Caco-2 (cell line): ENCODE measurements around the gene FAAH. TPM values are rescaled to one million over a fixed set of nuclear protein-coding genes. Genes with fewer than 3 reads are reported as not detected.

Experiments used
- BruUV-seq: library from RNA; stranded (reverse); fragments of 400-500 nt; replicated peaks from 2 replicates; lab custom pipeline; 2021; lab: Mats Ljungman, UMichigan
- CTCF ChIA-PET: fragments of 300-600 bp; sonication (Branson Sonifier 250); formaldehyde crosslinking; loops from one replicate; lab custom pipeline; 2022; ENCODE audit warnings: antibody characterized with exemption; lab: Charles Lee
- POLR2A ChIA-PET: fragments of 300-600 bp; sonication (Branson Sonifier 250); formaldehyde crosslinking; loops from one replicate; lab custom pipeline; 2022; ENCODE audit warnings: antibody characterized with exemption; lab: Charles Lee
- DNase-seq, 2 experiments: peaks; one replicate each; pipeline versions ENCODE4 v3.0.0 to v3.0.0-alpha.2; 2020 to 2022
- H3K27me3 ChIP-seq: replicated peaks from 2 replicates; pipeline ENCODE4 v1.6.0; 2011; ENCODE audit warnings: low read length; ENCODE audit not compliant: control insufficient read depth, insufficient read depth
- H3K36me3 ChIP-seq: 2 replicates; pipeline ENCODE4 v1.5.1; 2011; ENCODE audit warnings: low read length; ENCODE audit not compliant: control insufficient read depth, insufficient read depth
- H3K4me1 ChIP-seq: fragments of 250-450 bp; sonication (Bioruptor Pico); 2 replicates; pipeline ENCODE4 v1.5.1; 2020; ENCODE audit warnings: mild to moderate bottlenecking
- H3K4me3 ChIP-seq: 2 replicates; pipeline ENCODE4 v1.5.1; 2011; ENCODE audit warnings: low read depth, mild to moderate bottlenecking, control low read depth, low read length
- H3K9me3 ChIP-seq: fragments of 250-450 bp; sonication (Bioruptor Pico); 2 replicates; pipeline ENCODE4 v1.5.1; 2020; ENCODE audit warnings: mild to moderate bottlenecking, moderate library complexity
- H3K27ac Mint-ChIP-seq: one replicate; pipeline ENCODE4 v1.8.0; 2022; ENCODE audit warnings: mixed read lengths; ENCODE audit not compliant: unreplicated experiment
- H3K27me3 Mint-ChIP-seq: one replicate; pipeline ENCODE4 v1.8.0; 2022; ENCODE audit warnings: mixed read lengths; ENCODE audit not compliant: insufficient read depth, unreplicated experiment
- H3K36me3 Mint-ChIP-seq: one replicate; pipeline ENCODE4 v1.8.0; 2022; ENCODE audit warnings: mild to moderate bottlenecking, mixed read lengths; ENCODE audit not compliant: insufficient read depth, unreplicated experiment
- H3K4me1 Mint-ChIP-seq: one replicate; pipeline ENCODE4 v1.8.0; 2022; ENCODE audit warnings: low read depth, mixed read lengths; ENCODE audit not compliant: unreplicated experiment
- H3K4me3 Mint-ChIP-seq: one replicate; pipeline ENCODE4 v1.8.0; 2022; ENCODE audit warnings: mild to moderate bottlenecking, moderate library complexity, mixed read lengths; ENCODE audit not compliant: unreplicated experiment
- H3K9me3 Mint-ChIP-seq: one replicate; pipeline ENCODE4 v1.8.0; 2022; ENCODE audit warnings: mixed read lengths; ENCODE audit not compliant: unreplicated experiment
- intact Hi-C: fragments of 100-400 bp; cut with micrococcal nuclease; formaldehyde crosslinking; loops from one replicate; pipeline ENCODE4 v1.10.0; 2022; ENCODE audit not compliant: unreplicated experiment
- total RNA-seq: library from RNA; stranded (reverse); gene quantifications from 2 replicates; pipeline ENCODE4 v1.2.3, GENCODE V29; 2022
- TF ChIP-seq, protein P1 (sequence below), 2 experiments: fragments of 200-600 bp in 1 of 2; IDR thresholded peaks; 1 replicate in 1 of 2; 2 replicates in 1 of 2; pipeline versions ENCODE4 v1.5.1 to v1.8.0; 2011 to 2022; ENCODE audit warnings: antibody characterized with exemption in 1 of 2, control low read depth in 1 of 2, inconsistent platforms in 1 of 2, low read depth in 1 of 2, low read length in 1 of 2, mild to moderate bottlenecking in 1 of 2, moderate library complexity in 1 of 2; ENCODE audit not compliant: insufficient read depth in 1 of 2, severe bottlenecking in 1 of 2, unreplicated experiment in 1 of 2

The FAAH gene
- total RNA-seq, 1 experiment from 2014 or later: 29.1 TPM

GRCh38 chr1:46440478-46440877 is 46.4 kb downstream of the FAAH start:
- Histone ChIP-seq H3K4me1 (0 out of 2 replicates have a peak, but pooled peaks cover 4% of the 10 kb centered on the region), H3K9me3 (no peaks in the 10 kb centered on the region), H3K4me3 (no peak overlapping the region), H3K27me3 (no peaks in the 10 kb centered on the region), H3K36me3 (no peaks in the 10 kb centered on the region)
- Mint-ChIP-seq H3K4me3 (no peak overlapping the region), H3K27ac (no peak overlapping the region), H3K4me1 (peaks cover 5% of the 10 kb centered on the region), H3K36me3 (no peaks in the 10 kb centered on the region), H3K9me3 (no peaks in the 10 kb centered on the region), H3K27me3 (peaks cover 7% of the 10 kb centered on the region)
- POLR2A ChIA-PET: no interaction called here
- intact Hi-C loops: no loop called here
- TF ChIP-seq, protein P1, sequence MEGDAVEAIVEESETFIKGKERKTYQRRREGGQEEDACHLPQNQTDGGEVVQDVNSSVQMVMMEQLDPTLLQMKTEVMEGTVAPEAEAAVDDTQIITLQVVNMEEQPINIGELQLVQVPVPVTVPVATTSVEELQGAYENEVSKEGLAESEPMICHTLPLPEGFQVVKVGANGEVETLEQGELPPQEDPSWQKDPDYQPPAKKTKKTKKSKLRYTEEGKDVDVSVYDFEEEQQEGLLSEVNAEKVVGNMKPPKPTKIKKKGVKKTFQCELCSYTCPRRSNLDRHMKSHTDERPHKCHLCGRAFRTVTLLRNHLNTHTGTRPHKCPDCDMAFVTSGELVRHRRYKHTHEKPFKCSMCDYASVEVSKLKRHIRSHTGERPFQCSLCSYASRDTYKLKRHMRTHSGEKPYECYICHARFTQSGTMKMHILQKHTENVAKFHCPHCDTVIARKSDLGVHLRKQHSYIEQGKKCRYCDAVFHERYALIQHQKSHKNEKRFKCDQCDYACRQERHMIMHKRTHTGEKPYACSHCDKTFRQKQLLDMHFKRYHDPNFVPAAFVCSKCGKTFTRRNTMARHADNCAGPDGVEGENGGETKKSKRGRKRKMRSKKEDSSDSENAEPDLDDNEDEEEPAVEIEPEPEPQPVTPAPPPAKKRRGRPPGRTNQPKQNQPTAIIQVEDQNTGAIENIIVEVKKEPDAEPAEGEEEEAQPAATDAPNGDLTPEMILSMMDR (IDR thresholded peaks at IDR 0.05; ENCODE audit: insufficient read depth in 1 of 2, low read depth in 1 of 2, low read length in 1 of 2, severe bottlenecking in 1 of 2, unreplicated experiment in 1 of 2): no peak
- no TSS peak for BruUV-seq
- no peak for DNase-seq
- CTCF ChIA-PET: no interaction called here

DNA sequence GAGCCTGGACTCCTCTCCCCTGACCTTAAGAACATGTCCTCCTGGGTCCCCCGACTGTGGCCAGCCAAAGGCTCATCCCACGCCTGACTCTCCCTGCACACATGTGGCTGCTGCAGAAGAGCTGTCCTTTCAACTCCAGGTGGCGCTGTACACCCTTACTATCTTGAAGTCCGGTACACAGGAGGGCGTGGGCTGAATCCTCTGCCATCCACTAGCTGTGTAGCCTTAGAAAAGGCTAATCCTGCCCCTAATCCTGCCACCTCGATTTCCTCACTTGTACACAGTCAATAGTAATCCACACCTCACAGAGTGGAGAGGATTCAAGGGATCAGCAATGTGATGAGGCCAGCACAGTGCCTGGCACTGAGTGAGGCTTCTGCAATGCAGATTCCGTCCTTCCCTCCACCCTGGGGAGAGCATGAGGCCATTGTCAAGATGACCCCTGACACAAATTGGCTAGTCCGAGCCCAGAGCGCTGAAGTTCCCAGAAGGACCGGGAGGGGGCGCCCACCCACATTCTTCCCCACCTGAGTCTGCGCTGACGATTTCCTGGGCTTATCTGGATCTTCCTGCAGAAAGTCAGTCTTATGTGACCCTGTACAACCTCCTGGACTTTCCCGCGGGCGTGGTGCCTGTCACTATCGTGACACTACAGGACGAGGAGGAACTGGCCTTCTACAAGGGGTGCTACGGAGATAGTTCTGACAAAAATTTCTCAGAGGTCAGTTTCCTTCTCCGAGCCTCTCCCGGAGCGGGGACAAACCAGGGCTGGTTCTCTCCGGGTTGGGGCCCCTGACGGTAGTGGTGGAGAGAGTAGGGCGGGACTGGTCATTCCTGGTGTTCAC is 48.4 kb downstream of the FAAH start:
- Mint-ChIP-seq H3K27me3 (peaks cover 4% of the 10 kb centered on the region), H3K36me3 (no peaks in the 10 kb centered on the region), H3K9me3 (no peaks in the 10 kb centered on the region), H3K4me1 (peaks cover 5% of the 10 kb centered on the region), H3K27ac (peak overlapping the region; percentile 77), H3K4me3 (peak overlapping the region; percentile 62)
- BruUV-seq: no TSS peak
- no peaks in the 10 kb centered on the region for H3K9me3 ChIP-seq
- ChIA-PET POLR2A (no interaction called here), CTCF (no interaction called here)
- DNase-seq: peak; percentile 77 to 81
- TF ChIP-seq, protein P1 (IDR thresholded peaks at IDR 0.05; ENCODE audit: insufficient read depth in 1 of 2, low read depth in 1 of 2, low read length in 1 of 2, severe bottlenecking in 1 of 2, unreplicated experiment in 1 of 2): peak; percentile 73 to 75
- no peaks in the 10 kb centered on the region for H3K36me3 ChIP-seq
- H3K4me1 ChIP-seq: 0 out of 2 replicates have a peak, but pooled peaks cover 4% of the 10 kb centered on the region
- no peaks in the 10 kb centered on the region for H3K27me3 ChIP-seq
- peak overlapping the region; percentile 18; the same call in 1 of the 2 replicates for H3K4me3 ChIP-seq
- intact Hi-C loops: no loop called here

DNA sequence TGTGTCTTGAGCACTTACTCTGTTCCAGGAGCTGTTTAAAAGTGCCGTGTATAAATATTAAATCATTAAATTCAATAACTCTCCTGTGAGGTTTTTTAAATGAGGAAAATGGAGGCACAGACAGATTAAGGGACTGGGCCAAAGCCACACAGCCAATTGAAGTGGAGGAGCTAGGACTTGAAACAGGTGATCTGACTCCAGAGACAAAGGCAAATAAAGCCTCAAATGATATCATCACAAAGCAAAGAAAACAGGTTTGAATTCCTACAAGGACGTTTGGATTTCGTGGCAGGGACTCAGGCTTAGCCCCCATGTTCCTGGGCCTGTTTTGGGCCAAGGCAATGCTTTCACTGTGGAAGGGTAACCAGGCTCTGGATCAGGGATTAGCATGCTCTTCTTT is 50.3 kb downstream of the FAAH start:
- Mint-ChIP-seq H3K27ac (no peak overlapping the region), H3K4me1 (peaks cover 5% of the 10 kb centered on the region), H3K4me3 (no peak overlapping the region), H3K9me3 (no peaks in the 10 kb centered on the region), H3K27me3 (peaks cover 4% of the 10 kb centered on the region), H3K36me3 (no peaks in the 10 kb centered on the region)
- no peak for DNase-seq
- ChIA-PET CTCF (interaction anchor here (1.6 kb wide), 1 partner anchor 86 kb away, joined by 5 read pairs; no protein-coding TSS in a partner anchor), POLR2A (no interaction called here)
- H3K4me1 ChIP-seq: 0 out of 2 replicates have a peak, but pooled peaks cover 4% of the 10 kb centered on the region
- no peaks in the 10 kb centered on the region for H3K27me3 ChIP-seq
- no peak overlapping the region for H3K4me3 ChIP-seq
- BruUV-seq: no TSS peak
- TF ChIP-seq, protein P1 (IDR thresholded peaks at IDR 0.05; ENCODE audit: insufficient read depth in 1 of 2, low read depth in 1 of 2, low read length in 1 of 2, severe bottlenecking in 1 of 2, unreplicated experiment in 1 of 2): no peak
- H3K9me3 ChIP-seq: no peaks in the 10 kb centered on the region
- H3K36me3 ChIP-seq: no peaks in the 10 kb centered on the region
- intact Hi-C loops: no loop called here
